HEK293 (cell line): ENCODE data around the gene ATF5.

Experiments used
- CTCF ChIP-seq: fragments of 450-650 bp; formaldehyde crosslinking; IDR thresholded peaks from 2 replicates; pipeline ENCODE4 v1.5.1; 2016; ENCODE audit warnings: missing biosample characterization, missing genetic modification characterization
- HOXC10 ChIP-seq: sonication (generic); formaldehyde crosslinking; IDR thresholded peaks from 2 replicates; pipeline ENCODE4 v1.8.1; 2023; ENCODE audit warnings: mild to moderate bottlenecking, missing genetic modification reagents
- HOXD13 ChIP-seq: sonication (generic); formaldehyde crosslinking; IDR thresholded peaks from 2 replicates; pipeline ENCODE4 v1.8.0; 2022; ENCODE audit warnings: missing genetic modification reagents, borderline replicate concordance
- MZF1 ChIP-seq: fragments of 450-650 bp; formaldehyde crosslinking; IDR thresholded peaks from 2 replicates; pipeline ENCODE4 v1.5.1; 2017; ENCODE audit warnings: missing biosample characterization, missing genetic modification characterization, borderline replicate concordance
- REST ChIP-seq: fragments of 450-650 bp; formaldehyde crosslinking; IDR thresholded peaks from 2 replicates; pipeline ENCODE4 v1.5.1; 2016; ENCODE audit warnings: missing biosample characterization, missing genetic modification characterization
- ZBTB26 ChIP-seq: fragments of 450-650 bp; formaldehyde crosslinking; optimal IDR thresholded peaks from 2 replicates; pipeline ENCODE3; 2016; ENCODE audit warnings: missing biosample characterization, mild to moderate bottlenecking, missing genetic modification characterization
- ZNF513 ChIP-seq: fragments of 450-650 bp; IDR thresholded peaks from 2 replicates; pipeline ENCODE4 v1.5.1; 2018; ENCODE audit warnings: missing biosample characterization, missing genetic modification characterization
- ZNF585B ChIP-seq: fragments of 450-650 bp; formaldehyde crosslinking; IDR thresholded peaks from 2 replicates; pipeline ENCODE4 v1.5.1; 2016; ENCODE audit warnings: missing biosample characterization, missing genetic modification characterization
- ZNF785 ChIP-seq: fragments of 450-650 bp; formaldehyde crosslinking; IDR thresholded peaks from 2 replicates; pipeline ENCODE4 v1.5.1; 2016; ENCODE audit warnings: missing biosample characterization, missing genetic modification characterization

- TF ChIP-seq CTCF (tag by site-specific recombination) (no peak), HOXD13 (CRISPR knock-in tag) (no peak), HOXC10 (no peak), ZNF785 (tag by site-specific recombination) (no peak), REST (tag by site-specific recombination) (no peak), ZNF513 (no peak), MZF1 (no peak), ZBTB26 (tag by site-specific recombination) (no peak), ZNF585B (tag by site-specific recombination) (no peak)
Observed at GRCh38 chr19:49954933-49955332, 25.9 kb downstream of the ATF5 start.
